ENCODE results near the gene UST.
A peak's percentile ranks its signal among the peaks of the same experiment; 100 is the strongest.

Gene UST

GRCh38 chr6:148746363-148747144, at the start of gene UST:
TSS of gene UST (plus strand) at chr6:148747030. CDS start at chr6:148747431, 401 bp downstream.
- peak; percentile 72 for DNase-seq (ENCODE audit: low spot score)

- no peak for DNase-seq (ENCODE audit: low spot score)
Observed at GRCh38 chr6:148697895-148698440, 48.9 kb upstream of the UST start.

GRCh38 chr6:148698671-148699180, 48.1 kb upstream of the UST start:
- no peak for DNase-seq (ENCODE audit: low spot score)

GRCh38 chr6:148700047-148700715, 46.6 kb upstream of the UST start:
- no peak for DNase-seq (ENCODE audit: low spot score)

- DNase-seq (ENCODE audit: low spot score), result peak; percentile 18
Observed at GRCh38 chr6:148700741-148701311, 46.0 kb upstream of the UST start.

GRCh38 chr6:148701375-148701774, 45.5 kb upstream of the UST start:
- no peak for DNase-seq (ENCODE audit: low spot score)

GRCh38 chr6:148703900-148704299, 42.9 kb upstream of the UST start:
- no peak for DNase-seq (ENCODE audit: low spot score)

GRCh38 chr6:148704400-148705246, 42.2 kb upstream of the UST start:
- no peak for DNase-seq (ENCODE audit: low spot score)

- DNase-seq (ENCODE audit: low spot score), result no peak
Observed at GRCh38 chr6:148708707-148709106, 38.1 kb upstream of the UST start.

GRCh38 chr6:148709577-148709976, 37.3 kb upstream of the UST start:
- DNase-seq (ENCODE audit: low spot score), result no peak

GRCh38 chr6:148711833-148712654, 34.8 kb upstream of the UST start:
- DNase-seq (ENCODE audit: low spot score), result no peak

GRCh38 chr6:148713033-148713738, 33.6 kb upstream of the UST start:
- DNase-seq (ENCODE audit: low spot score), result no peak

- DNase-seq (ENCODE audit: low spot score), result no peak
Observed at GRCh38 chr6:148713921-148714320, 32.9 kb upstream of the UST start.

- no peak for DNase-seq (ENCODE audit: low spot score)
Observed at GRCh38 chr6:148716811-148717210, 30.0 kb upstream of the UST start.

- no peak for DNase-seq (ENCODE audit: low spot score)
Observed at GRCh38 chr6:148720406-148720805, 26.4 kb upstream of the UST start.

GRCh38 chr6:148720897-148721296, 25.9 kb upstream of the UST start:
- DNase-seq (ENCODE audit: low spot score), result no peak

- DNase-seq (ENCODE audit: low spot score), result no peak
Observed at GRCh38 chr6:148723484-148723883, 23.3 kb upstream of the UST start.

- DNase-seq (ENCODE audit: low spot score), result no peak
Observed at GRCh38 chr6:148724428-148724827, 22.4 kb upstream of the UST start.

GRCh38 chr6:148727104-148727503, 19.7 kb upstream of the UST start:
- DNase-seq (ENCODE audit: low spot score), result no peak

GRCh38 chr6:148735989-148736388, 10.8 kb upstream of the UST start:
- DNase-seq (ENCODE audit: low spot score), result no peak

Measured in HuH-7.5 (cell line).